Measurements from ENCODE around the gene TEPSIN.
A peak's percentile ranks its signal among the peaks of the same experiment; 100 is the strongest.
"Not testable (repeated sequence)": the region's sequence is repeated elsewhere in the genome, so short reads cannot be mapped to it uniquely, and the experiment has no call there.

Gene TEPSIN

DNA sequence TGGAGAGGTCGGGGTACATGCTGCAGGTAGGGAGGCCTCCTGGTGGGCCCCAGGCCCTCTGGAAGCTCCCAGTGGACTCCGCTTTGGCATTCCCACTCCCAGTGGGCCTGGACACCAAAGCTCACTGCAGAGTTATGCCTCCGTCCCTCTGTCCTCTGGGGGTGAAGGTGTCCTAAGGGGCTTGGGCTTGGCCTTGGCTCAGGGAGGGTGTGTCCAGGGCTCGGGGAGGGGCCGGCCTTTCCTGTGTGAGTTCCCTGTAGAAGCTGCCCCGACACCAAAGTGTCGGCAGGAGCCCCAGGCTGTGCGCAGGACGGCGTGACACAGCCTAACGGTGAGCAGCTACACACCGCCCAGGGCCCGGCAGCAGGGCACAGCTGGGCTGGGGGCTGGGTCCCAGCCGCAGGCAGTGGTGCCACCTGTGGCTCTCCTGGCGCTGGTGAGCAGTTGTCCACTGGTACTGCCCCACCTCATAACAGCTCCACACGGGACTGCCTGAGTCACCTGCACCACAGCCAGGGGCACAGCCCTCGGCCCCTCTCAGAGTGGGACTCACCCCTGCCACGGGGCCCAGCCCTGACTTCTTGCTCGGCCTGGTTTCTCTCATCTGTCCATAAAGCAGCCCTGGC, 6.1 kb downstream of the TEPSIN start:
- Histone ChIP-seq H3K9ac (ENCODE audit: low read depth, low read length) (no peak overlapping the region), H3K4me1 (ENCODE audit: insufficient read depth, low read length) (peaks cover 1% of the 10 kb centered on the region; the same call in 1 of the 2 replicates), H3K36me3 (ENCODE audit: insufficient read depth, low read depth, low read length) (peaks cover 6% of the 10 kb centered on the region; the same call in 1 of the 2 replicates), H3K9me3 (ENCODE audit: insufficient read depth, low read depth, low read length) (no peaks in the 10 kb centered on the region), H3K4me3 (ENCODE audit: low read length) (no peak overlapping the region), H3K27me3 (ENCODE audit: insufficient read depth, low read length) (no peaks in the 10 kb centered on the region), H3K27ac (ENCODE audit: low read length) (no peak overlapping the region)

DNA sequence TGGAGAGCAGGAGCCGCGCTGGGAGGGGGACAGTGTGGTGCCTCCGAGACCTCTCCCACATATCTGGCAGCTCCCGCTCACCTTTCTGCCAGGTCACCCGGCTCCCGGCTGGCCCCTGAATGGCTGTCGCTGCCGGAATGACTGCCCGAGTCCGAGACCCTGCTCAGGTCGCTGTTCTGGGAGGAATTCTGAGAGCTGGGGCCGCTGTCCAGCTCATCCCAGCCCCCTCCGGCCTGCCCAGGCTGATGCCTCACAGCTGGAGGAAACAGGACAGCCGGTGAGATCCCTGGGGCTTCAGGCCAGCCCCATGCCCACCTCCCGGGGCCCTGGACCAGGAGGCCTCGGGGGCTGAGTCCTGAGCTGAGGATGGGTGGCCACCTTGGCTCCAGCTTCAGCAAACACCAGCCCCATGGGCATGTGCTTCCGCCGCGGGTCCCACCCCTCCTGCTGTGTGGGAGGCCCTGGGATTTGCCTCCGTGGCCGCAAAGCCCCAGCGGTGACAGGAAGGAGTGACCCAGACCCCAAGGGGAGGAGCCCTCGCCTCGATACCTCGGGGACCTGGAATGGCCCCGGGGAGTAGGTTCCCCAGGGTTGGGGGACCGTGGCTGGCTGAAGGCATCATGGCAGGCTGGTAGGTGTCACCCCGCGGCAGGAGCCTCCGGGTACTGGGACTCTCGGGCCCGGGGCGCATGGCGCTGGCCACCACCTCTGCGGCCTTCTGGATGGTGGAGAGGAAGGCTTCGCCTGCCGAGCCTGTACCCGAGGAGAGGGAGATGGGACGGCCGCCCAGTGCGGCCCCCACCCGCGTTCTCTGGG, 6.9 kb downstream of the TEPSIN start:
- Histone ChIP-seq H3K9ac (ENCODE audit: low read depth, low read length) (no peak overlapping the region), H3K27me3 (ENCODE audit: insufficient read depth, low read length) (no peaks in the 10 kb centered on the region), H3K9me3 (ENCODE audit: insufficient read depth, low read depth, low read length) (no peaks in the 10 kb centered on the region), H3K36me3 (ENCODE audit: insufficient read depth, low read depth, low read length) (peaks cover 6% of the 10 kb centered on the region; the same call in 1 of the 2 replicates), H3K4me1 (ENCODE audit: insufficient read depth, low read length) (no peaks in the 10 kb centered on the region), H3K4me3 (ENCODE audit: low read length) (no peak overlapping the region), H3K27ac (ENCODE audit: low read length) (no peak overlapping the region)

DNA sequence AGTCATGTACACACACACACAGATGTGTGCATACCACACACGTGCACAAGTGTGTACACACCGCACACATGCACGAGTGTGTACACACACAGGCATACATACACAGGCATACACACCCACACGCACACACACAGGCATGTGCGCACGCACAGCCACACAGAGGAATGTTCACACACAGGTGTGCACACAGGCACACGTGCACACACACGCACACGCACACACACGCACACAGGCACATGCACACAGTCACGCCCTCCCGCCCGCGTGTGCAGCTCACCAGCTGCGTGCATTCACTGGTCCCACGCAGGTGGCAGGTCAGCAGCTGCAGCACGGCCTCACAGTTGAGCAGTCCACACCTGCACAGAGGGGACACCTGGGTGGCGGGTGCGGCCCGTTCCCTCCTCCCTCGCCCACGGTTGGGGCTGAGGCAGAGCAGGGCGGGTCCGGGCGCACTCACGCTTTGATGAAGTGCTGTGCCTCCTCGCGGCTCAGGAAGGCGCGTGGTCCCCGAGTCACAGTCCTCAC, 7.7 kb downstream of the TEPSIN start:
- Histone ChIP-seq H3K27ac (ENCODE audit: low read length) (no peak overlapping the region), H3K9ac (ENCODE audit: low read depth, low read length) (no peak overlapping the region), H3K27me3 (ENCODE audit: insufficient read depth, low read length) (no peaks in the 10 kb centered on the region), H3K36me3 (ENCODE audit: insufficient read depth, low read depth, low read length) (peaks cover 6% of the 10 kb centered on the region; the same call in 1 of the 2 replicates), H3K4me1 (ENCODE audit: insufficient read depth, low read length) (no peaks in the 10 kb centered on the region), H3K4me3 (ENCODE audit: low read length) (no peak overlapping the region), H3K9me3 (ENCODE audit: insufficient read depth, low read depth, low read length) (no peaks in the 10 kb centered on the region)

DNA sequence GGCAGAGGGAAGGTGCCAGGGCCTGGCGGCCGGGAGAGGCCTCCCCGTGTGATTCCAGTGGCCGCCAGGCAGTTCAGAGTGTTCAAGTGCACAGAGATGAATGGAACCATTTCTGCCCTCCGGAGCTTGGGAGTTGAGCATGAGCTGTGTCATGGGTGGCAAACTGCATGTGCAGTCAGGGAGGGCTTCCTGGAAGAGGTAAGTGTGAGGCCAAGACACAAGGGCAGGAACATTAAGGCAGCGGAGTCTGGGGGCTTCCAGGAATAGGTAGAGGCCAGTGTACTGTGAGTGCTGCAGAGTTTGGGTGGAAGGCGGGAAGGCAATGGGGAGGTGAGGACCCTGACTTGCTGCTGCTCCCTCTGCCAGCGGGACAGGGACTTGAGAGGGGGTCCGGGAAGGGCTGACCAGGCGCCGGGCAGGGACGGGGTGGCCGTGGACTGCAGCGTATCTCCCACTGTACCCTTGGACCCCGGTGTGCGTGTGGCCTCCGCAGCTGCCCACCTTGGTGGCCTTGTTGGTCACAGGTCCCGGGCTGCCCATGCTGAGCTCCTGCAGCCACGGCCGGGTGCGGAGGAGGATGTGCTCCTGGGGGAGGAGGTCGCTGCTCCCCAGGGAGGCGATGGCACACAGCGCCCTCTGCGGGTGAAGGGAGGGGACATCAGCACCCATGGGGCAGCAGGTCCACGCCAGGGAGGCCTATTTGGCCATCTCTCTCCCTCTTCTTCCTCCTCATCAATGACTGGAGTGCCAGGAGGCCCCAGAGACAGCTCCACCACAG, 8.6 kb downstream of the TEPSIN start:
- no peaks in the 10 kb centered on the region for H3K4me1 ChIP-seq (ENCODE audit: insufficient read depth, low read length)
- peaks cover 6% of the 10 kb centered on the region; the same call in 1 of the 2 replicates for H3K36me3 ChIP-seq (ENCODE audit: insufficient read depth, low read depth, low read length)
- no peak overlapping the region for H3K9ac ChIP-seq (ENCODE audit: low read depth, low read length)
- no peak overlapping the region for H3K27ac ChIP-seq (ENCODE audit: low read length)
- no peaks in the 10 kb centered on the region for H3K9me3 ChIP-seq (ENCODE audit: insufficient read depth, low read depth, low read length)
- no peaks in the 10 kb centered on the region for H3K27me3 ChIP-seq (ENCODE audit: insufficient read depth, low read length)
- H3K4me3 ChIP-seq (ENCODE audit: low read length): no peak overlapping the region

DNA sequence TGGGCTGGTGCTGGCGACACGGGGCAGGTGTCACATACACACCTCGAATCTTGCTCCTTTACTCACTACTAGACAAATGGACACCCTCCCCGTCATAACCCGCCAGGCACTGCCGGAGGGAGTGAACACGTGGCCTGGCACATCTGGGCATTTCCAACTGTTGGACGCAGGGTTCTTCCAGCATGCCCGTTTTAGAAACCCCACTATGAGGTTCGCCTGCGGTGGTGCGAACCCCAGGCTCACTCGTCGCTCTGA, 9.3 kb downstream of the TEPSIN start:
- H3K9me3 ChIP-seq (ENCODE audit: insufficient read depth, low read depth, low read length): no peaks in the 10 kb centered on the region
- peaks cover 6% of the 10 kb centered on the region; the same call in 1 of the 2 replicates for H3K36me3 ChIP-seq (ENCODE audit: insufficient read depth, low read depth, low read length)
- H3K27ac ChIP-seq (ENCODE audit: low read length): no peak overlapping the region
- H3K9ac ChIP-seq (ENCODE audit: low read depth, low read length): no peak overlapping the region
- no peaks in the 10 kb centered on the region for H3K27me3 ChIP-seq (ENCODE audit: insufficient read depth, low read length)
- no peaks in the 10 kb centered on the region for H3K4me1 ChIP-seq (ENCODE audit: insufficient read depth, low read length)
- H3K4me3 ChIP-seq (ENCODE audit: low read length): no peak overlapping the region

DNA sequence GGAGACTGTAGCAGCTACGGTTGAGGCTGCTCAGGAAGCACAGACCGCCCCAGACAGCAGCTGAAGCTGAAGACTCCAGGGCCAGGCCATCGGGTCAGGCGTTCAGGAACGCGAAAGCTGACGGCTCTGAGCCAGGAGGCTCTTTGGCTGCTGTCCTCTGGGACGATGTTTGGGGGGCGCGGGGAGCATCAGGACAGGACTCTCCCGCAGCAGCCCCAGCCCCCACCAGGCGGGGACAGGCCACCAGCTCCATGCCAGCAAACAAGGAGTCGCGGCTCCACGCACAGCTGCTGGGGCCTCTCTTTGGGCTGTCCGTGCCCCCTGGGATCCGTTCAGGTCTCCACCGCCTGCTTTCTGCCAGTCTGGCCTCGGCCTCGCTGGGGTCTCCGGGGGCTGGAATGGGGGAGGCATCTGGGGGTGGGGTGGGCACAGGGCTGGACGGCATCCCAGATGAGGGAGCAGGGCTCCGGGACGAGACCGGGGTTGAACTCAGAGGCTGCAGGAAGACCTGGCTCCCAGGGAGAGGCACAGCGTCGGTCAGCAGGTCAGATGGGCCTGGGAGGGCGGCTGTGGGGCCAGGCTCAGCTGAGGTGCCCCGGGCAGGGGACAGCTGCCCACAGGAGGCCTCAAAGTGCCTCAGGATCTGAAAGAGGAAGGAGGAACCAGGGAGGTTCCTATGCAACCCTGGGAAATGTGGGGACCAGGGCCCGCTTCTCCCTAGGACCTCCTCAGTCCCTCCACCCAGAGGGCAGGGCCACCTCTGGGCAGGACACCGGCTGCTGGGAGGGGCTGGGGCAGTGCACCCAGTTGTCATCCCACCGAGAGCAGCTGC, 9.8 kb downstream of the TEPSIN start:
- peaks cover 6% of the 10 kb centered on the region; the same call in 1 of the 2 replicates for H3K36me3 ChIP-seq (ENCODE audit: insufficient read depth, low read depth, low read length)

DNA sequence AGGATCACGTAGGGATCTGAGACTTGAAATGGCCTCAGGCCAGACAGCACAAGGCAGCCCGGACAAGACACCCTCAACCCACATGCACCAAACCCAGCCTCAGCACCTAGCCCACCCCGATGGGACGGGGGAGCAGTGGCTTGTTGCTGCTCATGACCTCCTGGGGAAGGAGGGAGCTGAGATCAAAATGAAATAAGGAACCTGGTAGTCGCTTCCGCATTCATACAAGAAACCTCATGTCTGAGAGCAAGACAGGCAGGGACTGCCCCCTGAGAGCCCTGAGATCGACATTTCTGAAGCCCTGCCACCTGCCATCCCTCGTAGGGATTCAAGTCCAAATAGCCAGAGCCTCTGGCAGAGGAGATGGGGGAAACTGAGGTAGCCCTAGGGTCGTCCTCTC, 10.4 kb downstream of the TEPSIN start:
- Histone ChIP-seq H3K9ac (ENCODE audit: low read depth, low read length) (no peak overlapping the region), H3K27me3 (ENCODE audit: insufficient read depth, low read length) (peaks cover 9% of the 10 kb centered on the region), H3K4me3 (ENCODE audit: low read length) (no peak overlapping the region), H3K4me1 (ENCODE audit: insufficient read depth, low read length) (no peaks in the 10 kb centered on the region), H3K27ac (ENCODE audit: low read length) (no peak overlapping the region), H3K36me3 (ENCODE audit: insufficient read depth, low read depth, low read length) (peaks cover 6% of the 10 kb centered on the region; the same call in 1 of the 2 replicates), H3K9me3 (ENCODE audit: insufficient read depth, low read depth, low read length) (no peaks in the 10 kb centered on the region)

More for the DNA sequence above, 9.8 kb downstream of the TEPSIN start:
- H3K9me3 ChIP-seq (ENCODE audit: insufficient read depth, low read depth, low read length): no peaks in the 10 kb centered on the region
- H3K4me3 ChIP-seq (ENCODE audit: low read length): no peak overlapping the region
- no peak overlapping the region for H3K9ac ChIP-seq (ENCODE audit: low read depth, low read length)
- H3K4me1 ChIP-seq (ENCODE audit: insufficient read depth, low read length): no peaks in the 10 kb centered on the region
- no peak overlapping the region for H3K27ac ChIP-seq (ENCODE audit: low read length)
- H3K27me3 ChIP-seq (ENCODE audit: insufficient read depth, low read length): peaks cover 3% of the 10 kb centered on the region

DNA sequence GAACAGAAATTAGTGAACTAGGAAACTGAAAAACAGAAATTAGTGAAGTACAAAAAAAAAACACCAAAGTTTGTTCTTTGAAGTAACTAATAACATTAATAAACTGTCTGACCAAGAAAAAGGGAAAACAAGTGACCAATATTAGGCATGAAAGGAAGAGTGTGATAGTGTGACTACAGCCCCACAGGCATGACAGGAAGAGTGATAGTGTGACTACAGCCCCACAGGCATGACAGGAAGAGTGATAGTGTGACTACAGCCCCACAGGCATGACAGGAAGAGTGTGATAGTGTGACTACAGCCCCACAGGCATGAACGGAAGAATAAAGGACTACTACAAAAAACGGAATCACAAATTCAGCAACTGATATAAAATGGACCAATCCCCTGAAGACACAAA, 11.2 kb downstream of the TEPSIN start:
- not testable (repeated sequence) for H3K27ac ChIP-seq (ENCODE audit: low read length); H3K4me3 ChIP-seq (ENCODE audit: low read length)

DNA sequence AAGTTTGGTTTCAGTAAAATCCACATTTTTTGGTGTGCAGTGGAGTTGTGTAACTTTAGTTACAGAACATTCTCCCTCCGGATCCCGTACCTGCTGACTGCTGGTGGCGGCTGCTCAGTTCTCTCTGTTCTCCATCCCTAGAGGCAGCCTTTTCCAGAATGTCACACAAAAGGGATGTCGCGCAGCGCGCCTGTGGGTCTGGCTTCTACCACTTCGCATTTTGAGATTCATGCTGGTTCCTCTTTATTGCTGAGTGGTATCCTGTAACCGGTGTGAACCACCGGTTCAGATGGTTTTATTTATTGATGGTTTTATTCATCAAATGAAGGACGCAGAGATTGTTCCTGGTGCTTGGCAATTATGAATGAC, 15.1 kb downstream of the TEPSIN start:
- H3K4me1 ChIP-seq (ENCODE audit: insufficient read depth, low read length): peaks cover 7% of the 10 kb centered on the region; the same call in 1 of the 2 replicates
- no peaks in the 10 kb centered on the region for H3K9me3 ChIP-seq (ENCODE audit: insufficient read depth, low read depth, low read length)
- H3K36me3 ChIP-seq (ENCODE audit: insufficient read depth, low read depth, low read length): peaks cover 7% of the 10 kb centered on the region; the same call in 1 of the 2 replicates
- H3K4me3 ChIP-seq (ENCODE audit: low read length): peak overlapping the region; percentile 73; the same call in 1 of the 2 replicates
- H3K9ac ChIP-seq (ENCODE audit: low read depth, low read length): peak overlapping the region; percentile 44; the same call in 1 of the 2 replicates
- no peak overlapping the region for H3K27ac ChIP-seq (ENCODE audit: low read length)
- H3K27me3 ChIP-seq (ENCODE audit: insufficient read depth, low read length): peaks cover 9% of the 10 kb centered on the region

More for the DNA sequence above, 11.2 kb downstream of the TEPSIN start:
- H3K36me3 ChIP-seq (ENCODE audit: insufficient read depth, low read depth, low read length); H3K9ac ChIP-seq (ENCODE audit: low read depth, low read length); H3K27me3 ChIP-seq (ENCODE audit: insufficient read depth, low read length); H3K9me3 ChIP-seq (ENCODE audit: insufficient read depth, low read depth, low read length); H3K4me1 ChIP-seq (ENCODE audit: insufficient read depth, low read length): not testable (repeated sequence)

DNA sequence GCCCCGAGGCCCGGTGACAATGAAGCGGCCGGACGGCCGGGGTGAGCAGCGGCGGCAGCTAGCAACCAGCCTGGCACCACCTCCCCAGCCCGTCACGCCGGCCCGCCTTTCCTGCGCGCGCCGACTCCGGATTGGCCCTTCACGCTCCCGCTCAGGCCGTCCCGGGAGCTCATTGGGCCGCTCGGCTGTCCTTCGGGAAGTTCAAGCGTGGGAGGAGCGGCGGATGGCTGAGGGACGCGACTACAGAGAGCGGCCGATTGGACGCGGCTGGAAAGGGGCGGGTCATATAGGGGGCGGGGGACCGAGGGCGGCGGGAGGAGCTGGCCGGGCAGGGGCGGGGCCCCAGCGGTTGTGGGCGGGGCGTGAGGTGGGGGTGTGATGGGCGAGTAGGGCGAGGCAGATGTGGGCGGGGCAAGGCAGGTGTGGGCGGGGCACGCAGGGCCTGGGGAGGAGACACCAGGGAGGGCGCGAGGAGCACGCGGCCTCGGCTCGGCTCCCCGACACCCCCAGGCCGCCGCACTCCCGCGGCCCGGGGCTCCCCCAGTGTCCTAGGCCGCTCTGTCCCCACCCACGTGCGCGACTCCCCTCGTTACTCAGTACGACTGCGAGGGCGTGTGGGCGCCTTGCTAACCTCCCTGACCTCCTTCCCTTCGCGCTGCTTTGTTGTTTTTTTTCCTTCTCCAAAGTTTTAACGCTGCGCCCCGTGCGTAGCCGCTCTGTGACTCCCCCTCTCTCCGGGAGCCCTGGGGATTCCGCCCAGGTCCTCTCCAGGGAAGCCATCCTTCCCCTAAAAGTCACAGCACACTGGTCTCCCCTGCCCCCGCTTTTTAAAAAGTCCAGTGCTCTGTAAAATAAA, 15.7 kb downstream of the TEPSIN start, which contains the start of gene CEP131:
CEP131 (minus strand) TSS at position 60 of the 856 bp plus-strand sequence. CDS start 2,909 bp downstream, outside the sequence.
- Histone ChIP-seq H3K27ac (ENCODE audit: low read length) (no peak within 1 kb of the TSS), H3K4me3 (ENCODE audit: low read length) (peak within 1 kb of the TSS; percentile 73), H3K36me3 (ENCODE audit: insufficient read depth, low read depth, low read length) (peaks cover 7% of the 10 kb centered on the region; the same call in 1 of the 2 replicates), H3K9ac (ENCODE audit: low read depth, low read length) (peak within 1 kb of the TSS; percentile 79; the same call in 1 of the 2 replicates), H3K4me1 (ENCODE audit: insufficient read depth, low read length) (peaks cover 7% of the 10 kb centered on the region; the same call in 1 of the 2 replicates), H3K27me3 (ENCODE audit: insufficient read depth, low read length) (peaks cover 9% of the 10 kb centered on the region), H3K9me3 (ENCODE audit: insufficient read depth, low read depth, low read length) (no peaks in the 10 kb centered on the region)
